ENCODE results near the gene SYPL2.

DNA sequence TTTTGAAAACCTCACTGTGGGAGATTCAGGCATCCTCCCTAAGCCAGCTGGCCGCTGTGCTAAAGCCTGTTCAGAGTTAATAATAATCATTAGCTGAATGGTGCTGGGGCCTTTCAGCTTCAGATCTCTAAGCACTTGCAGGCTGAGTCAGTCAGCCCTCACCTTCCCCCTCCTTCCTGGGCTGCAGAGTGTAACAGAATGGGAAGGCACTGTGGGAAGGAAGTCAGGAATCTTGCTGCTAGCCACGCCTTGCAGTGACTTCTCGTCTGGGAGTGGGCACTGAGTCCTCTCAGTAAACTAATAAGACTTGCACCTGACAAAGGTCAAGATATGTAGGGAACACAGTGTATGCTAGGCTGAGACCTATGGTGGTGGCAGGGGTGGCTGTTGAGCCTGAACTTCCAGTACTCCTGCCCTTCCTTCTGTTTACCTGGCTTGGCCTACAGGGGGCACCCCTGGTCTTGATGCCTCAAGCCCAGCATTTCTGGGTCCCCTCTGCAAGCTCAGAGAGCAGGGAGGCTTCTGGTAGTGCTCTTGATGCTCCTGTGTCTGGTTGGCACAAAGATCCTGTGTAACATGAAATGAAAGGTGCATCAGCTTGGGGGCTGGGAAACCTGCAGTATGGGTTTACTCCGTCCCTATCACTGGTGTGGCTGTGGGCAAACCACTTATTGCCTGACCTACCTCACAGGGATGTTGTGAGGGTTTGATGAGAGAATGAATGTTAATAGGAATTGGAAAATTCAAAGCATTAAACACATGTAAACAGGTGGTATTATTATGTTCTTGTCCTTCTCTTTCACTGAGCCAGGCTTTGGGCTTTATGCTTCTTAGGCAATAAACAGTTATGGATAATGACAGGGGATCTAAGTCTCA is 33.6 kb downstream of the SYPL2 start:
- TF ChIP-seq CTCF (IDR thresholded peaks at IDR 0.05; ENCODE audit: control extremely low read depth in 1 of 3, insufficient read depth in 1 of 3, low read depth in 1 of 3, low read length in 3 of 3) = peak; percentile 82 to 87 (median 85)
- no peak for TF ChIP-seq E2F6 (IDR thresholded peaks at IDR 0.05)
- TF ChIP-seq SRF (IDR thresholded peaks at IDR 0.05; ENCODE audit: low read depth, low read length) = no peak
- TF ChIP-seq POU5F1 (IDR thresholded peaks at IDR 0.05; ENCODE audit: low read depth, low read length) = no peak
- TF ChIP-seq CEBPB (IDR thresholded peaks at IDR 0.05; ENCODE audit: low read depth, low read length) = no peak
- no peak for TF ChIP-seq RFX5 (IDR thresholded peaks at IDR 0.05; ENCODE audit: borderline replicate concordance, low read depth, low read length)
- TF ChIP-seq GABPA (IDR thresholded peaks at IDR 0.05; ENCODE audit: borderline replicate concordance, insufficient read depth, low read length) = no peak
- no peak for TF ChIP-seq EZH2 (IDR thresholded peaks at IDR 0.05; ENCODE audit: low read depth, low read length, severe bottlenecking)
- no peak for TF ChIP-seq MAFK (IDR thresholded peaks at IDR 0.05; ENCODE audit: low read depth, low read length)
- TF ChIP-seq TBP (IDR thresholded peaks at IDR 0.05; ENCODE audit: low read depth, low read length) = no peak
- TF ChIP-seq TCF12 (IDR thresholded peaks at IDR 0.05; ENCODE audit: low read depth, low read length) = no peak
- no peak for TF ChIP-seq POLR2A (IDR thresholded peaks at IDR 0.05; ENCODE audit: control extremely low read depth in 1 of 2, low read depth in 2 of 2, low read length in 2 of 2)
